SK-N-MC (cell line): Measurements from ENCODE around the gene ANP32B.

Experiments used
- EZH2 ChIP-seq: fragments of 200-600 bp; sonication (generic); IDR thresholded peaks from one replicate; pipeline ENCODE4 v1.6.1; 2017; ENCODE audit warnings: antibody characterized with exemption
- POLR2AphosphoS5 ChIP-seq: IDR thresholded peaks from 2 replicates; pipeline ENCODE4 v1.6.1; 2012; ENCODE audit warnings: mild to moderate bottlenecking, low read depth, low read length, borderline replicate concordance

DNA sequence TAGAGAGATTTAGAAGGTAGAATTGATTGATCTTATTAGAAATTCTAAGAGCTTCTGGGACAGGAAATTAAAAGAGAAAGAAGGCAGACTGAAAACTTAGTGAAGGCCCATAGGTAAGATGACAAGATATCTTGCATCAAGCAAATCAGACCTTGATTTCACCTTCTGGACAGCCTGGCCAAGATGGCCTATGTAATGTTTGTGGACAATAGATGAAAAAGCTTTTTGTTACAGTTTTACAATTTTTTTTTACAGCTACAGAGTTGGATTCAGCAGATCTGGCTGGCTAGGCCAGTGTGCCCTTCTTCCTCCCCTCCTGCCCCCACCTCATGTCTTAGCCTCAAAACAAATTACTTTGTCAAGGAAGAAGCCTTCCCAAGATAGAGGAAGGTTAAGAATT lies 23.6 kb upstream of the ANP32B start:
- TF ChIP-seq POLR2AphosphoS5 (no peak), EZH2 (no peak)
